Cardiac muscle cell (in vitro differentiated cells and primary cell): Measurements from ENCODE around the gene ZACN. TPM values are rescaled to one million over a fixed set of nuclear protein-coding genes. Genes with fewer than 3 reads are reported as not detected.
A peak's percentile ranks its signal among the peaks of the same experiment; 100 is the strongest.

ENCODE experiments used
- DNase-seq, 2 donors: peaks; one replicate each; pipeline versions ENCODE4 v3.0.0 to v3.0.0-alpha.2; 2010 to 2017; ENCODE audit warnings: low read depth in 1 of 2, low spot score in 1 of 2
- H3K27ac ChIP-seq: fragments of 200-600 bp; sonication (generic); 2 replicates; pipeline ENCODE4 v1.5.1; 2016
- H3K27me3 ChIP-seq: fragments of 200-600 bp; sonication (generic); 2 replicates; pipeline ENCODE4 v1.6.0; 2016; ENCODE audit warnings: control low read depth
- H3K36me3 ChIP-seq: fragments of 200-600 bp; sonication (generic); 2 replicates; pipeline ENCODE4 v1.5.1; 2016; ENCODE audit warnings: control low read depth
- H3K4me1 ChIP-seq: fragments of 200-600 bp; sonication (generic); 2 replicates; pipeline ENCODE4 v1.8.1; 2017; ENCODE audit warnings: low read depth, mild to moderate bottlenecking, mixed run types
- H3K4me3 ChIP-seq: fragments of 200-600 bp; sonication (generic); 2 replicates; pipeline ENCODE4 v1.5.1; 2016; ENCODE audit warnings: mild to moderate bottlenecking
- H3K9me3 ChIP-seq: fragments of 200-600 bp; sonication (generic); 2 replicates; pipeline ENCODE4 v1.5.1; 2017; ENCODE audit warnings: low read depth, mild to moderate bottlenecking, control low read depth
- polyA plus RNA-seq: library from polyadenylated mRNA; unstranded; fragments of >200 nt; fragmentation: Nextera tagmentation; extraction: Ambion mirVana; gene quantifications from 2 replicates; pipeline ENCODE4 v1.2.1, GENCODE V29; 2016
- total RNA-seq: library from RNA; depleted of rRNA; stranded (reverse); fragments of >200 nt; gene quantifications from 2 replicates; pipeline ENCODE4 v1.2.3, GENCODE V29; 2016
- TF ChIP-seq, protein P1 (sequence below): IDR thresholded peaks from 2 replicates; pipeline ENCODE4 v1.5.1; 2012; ENCODE audit warnings: low read depth, mild to moderate bottlenecking, low read length

The ZACN gene
- total and polyA plus RNA-seq, 2 experiments from 2014 or later: 33.8 TPM; not detected in 1

DNA sequence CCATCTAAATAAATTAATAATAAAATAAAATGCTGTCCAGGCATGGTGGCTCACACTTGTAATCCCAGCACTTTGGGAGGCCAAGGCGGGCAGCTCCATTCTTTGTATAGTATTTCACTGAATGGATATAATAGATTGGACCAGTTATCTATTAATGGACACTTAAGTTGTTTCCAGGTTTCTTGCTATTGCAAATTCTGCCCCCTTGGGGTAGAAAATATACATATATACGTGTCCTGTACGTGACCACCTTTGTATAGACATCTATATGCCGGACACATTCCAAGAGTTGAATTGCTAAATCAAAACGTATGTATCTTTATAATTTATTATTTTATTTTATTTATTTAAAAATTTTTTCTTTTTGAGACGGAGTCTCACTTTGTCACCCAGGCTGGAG is 28.5 kb downstream of the ZACN start:
- peak in 1 of 2 donors; percentile 23 for DNase-seq
- Histone ChIP-seq H3K27ac (no peak overlapping the region), H3K36me3 (no peaks in the 10 kb centered on the region), H3K4me3 (no peak overlapping the region), H3K27me3 (no peaks in the 10 kb centered on the region), H3K4me1 (peaks cover 3% of the 10 kb centered on the region), H3K9me3 (no peaks in the 10 kb centered on the region)
- TF ChIP-seq, protein P1, sequence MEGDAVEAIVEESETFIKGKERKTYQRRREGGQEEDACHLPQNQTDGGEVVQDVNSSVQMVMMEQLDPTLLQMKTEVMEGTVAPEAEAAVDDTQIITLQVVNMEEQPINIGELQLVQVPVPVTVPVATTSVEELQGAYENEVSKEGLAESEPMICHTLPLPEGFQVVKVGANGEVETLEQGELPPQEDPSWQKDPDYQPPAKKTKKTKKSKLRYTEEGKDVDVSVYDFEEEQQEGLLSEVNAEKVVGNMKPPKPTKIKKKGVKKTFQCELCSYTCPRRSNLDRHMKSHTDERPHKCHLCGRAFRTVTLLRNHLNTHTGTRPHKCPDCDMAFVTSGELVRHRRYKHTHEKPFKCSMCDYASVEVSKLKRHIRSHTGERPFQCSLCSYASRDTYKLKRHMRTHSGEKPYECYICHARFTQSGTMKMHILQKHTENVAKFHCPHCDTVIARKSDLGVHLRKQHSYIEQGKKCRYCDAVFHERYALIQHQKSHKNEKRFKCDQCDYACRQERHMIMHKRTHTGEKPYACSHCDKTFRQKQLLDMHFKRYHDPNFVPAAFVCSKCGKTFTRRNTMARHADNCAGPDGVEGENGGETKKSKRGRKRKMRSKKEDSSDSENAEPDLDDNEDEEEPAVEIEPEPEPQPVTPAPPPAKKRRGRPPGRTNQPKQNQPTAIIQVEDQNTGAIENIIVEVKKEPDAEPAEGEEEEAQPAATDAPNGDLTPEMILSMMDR: peak; percentile 16

DNA sequence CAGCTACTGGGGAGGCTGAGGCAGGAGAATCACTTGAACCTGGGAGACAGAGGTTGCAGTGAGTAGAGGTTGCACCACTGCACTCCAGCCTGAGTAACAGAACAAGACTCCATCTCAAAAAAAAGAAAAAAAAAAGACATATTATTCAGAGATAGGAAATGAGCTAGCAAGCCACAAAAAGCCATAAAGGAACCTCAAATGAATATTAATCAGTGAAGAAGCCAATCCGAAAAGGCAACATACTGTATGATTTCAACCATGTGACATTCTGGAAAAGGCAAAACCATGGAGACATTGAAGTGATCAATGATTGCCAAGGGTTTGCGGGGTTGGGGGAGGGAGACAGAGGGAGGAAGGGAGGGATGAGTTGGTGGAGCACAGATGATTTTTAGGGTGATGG is 33.0 kb downstream of the ZACN start:
- DNase-seq: no peak

DNA sequence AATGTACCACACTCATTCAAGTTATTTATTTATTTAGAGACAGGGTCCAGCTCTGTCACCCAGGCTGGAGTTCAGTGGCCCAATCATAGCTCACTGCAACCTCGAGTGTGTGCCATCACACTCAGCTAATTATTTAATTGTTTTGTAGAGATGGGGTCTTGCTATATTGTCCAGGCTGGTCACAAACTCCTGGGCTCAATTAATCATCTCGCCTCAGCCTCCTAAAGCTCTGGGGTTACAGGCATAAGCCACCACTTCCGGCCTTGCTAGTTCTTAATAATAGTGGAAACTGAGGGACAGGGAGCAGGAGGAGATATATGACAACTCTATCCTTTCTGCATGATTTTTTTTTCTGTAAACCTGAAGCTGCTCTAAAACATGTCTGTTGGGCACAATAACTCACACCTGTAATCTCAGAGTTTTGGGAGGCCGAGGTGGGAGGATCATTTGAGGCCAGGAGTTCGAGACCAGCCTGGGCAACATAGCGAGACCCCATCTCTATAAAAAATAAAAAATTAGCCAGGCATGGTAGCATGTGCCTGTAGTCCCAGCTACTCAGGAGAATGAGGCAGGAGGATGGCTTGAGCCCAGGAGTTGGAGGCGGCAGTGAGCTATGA is 36.3 kb downstream of the ZACN start:
- Histone ChIP-seq H3K27ac (no peak overlapping the region), H3K27me3 (no peaks in the 10 kb centered on the region), H3K9me3 (no peaks in the 10 kb centered on the region), H3K4me1 (no peaks in the 10 kb centered on the region), H3K36me3 (no peaks in the 10 kb centered on the region), H3K4me3 (no peak overlapping the region)
- DNase-seq: no peak
- TF ChIP-seq, protein P1: no peak

More for the DNA sequence above, 33.0 kb downstream of the ZACN start:
- H3K4me3 ChIP-seq: no peak overlapping the region
- no peaks in the 10 kb centered on the region for H3K27me3 ChIP-seq
- H3K36me3 ChIP-seq: no peaks in the 10 kb centered on the region
- TF ChIP-seq, protein P1: no peak
- H3K9me3 ChIP-seq: no peaks in the 10 kb centered on the region
- H3K4me1 ChIP-seq: no peaks in the 10 kb centered on the region
- no peak overlapping the region for H3K27ac ChIP-seq

DNA sequence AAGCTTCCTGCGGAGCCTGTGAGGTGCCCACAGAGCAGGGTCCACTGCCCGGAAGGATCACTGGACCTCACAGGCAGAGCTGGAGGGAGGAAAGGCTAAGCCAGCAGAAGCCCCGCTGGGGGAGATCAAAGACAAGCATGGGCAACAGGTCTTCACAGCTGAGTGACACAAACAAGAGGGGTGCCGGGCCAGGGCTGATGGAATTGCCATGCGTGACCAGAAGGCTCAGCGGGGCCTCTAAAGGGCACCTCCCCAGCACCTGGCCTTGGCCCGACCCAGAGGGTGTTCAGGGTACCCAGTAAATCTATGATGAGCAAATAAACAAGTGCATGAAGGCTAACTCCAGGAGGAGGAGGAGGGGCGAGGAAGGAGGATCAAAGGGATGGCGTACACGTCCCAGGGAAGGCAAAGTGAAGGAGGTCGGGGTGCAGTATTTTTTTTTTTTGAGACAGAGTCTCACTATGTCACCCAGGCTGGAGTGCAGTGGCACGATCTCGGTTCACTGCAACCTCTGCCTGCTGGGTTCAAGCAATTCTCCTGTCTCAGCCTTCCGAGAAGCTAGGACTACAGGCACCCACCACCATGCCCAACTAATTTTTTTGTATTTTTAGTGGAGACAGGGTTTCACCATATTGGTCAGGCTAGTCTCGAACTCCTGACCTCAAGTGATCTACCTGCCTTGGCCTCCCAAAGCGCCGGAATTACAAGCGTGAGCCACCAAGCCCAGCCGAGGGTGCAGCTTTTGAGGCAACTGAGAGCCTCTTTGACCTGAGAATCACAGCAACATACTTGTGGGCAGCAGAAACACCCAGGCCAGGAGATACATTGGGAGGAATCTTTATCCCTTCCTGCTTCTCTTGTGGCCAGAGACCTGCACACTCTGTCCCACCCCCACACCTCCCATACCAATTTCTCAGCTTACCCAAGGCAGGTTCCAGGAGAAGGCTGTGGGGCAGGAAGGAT is 40.7 kb downstream of the ZACN start:
- Histone ChIP-seq H3K9me3 (no peaks in the 10 kb centered on the region), H3K36me3 (no peaks in the 10 kb centered on the region)

DNA sequence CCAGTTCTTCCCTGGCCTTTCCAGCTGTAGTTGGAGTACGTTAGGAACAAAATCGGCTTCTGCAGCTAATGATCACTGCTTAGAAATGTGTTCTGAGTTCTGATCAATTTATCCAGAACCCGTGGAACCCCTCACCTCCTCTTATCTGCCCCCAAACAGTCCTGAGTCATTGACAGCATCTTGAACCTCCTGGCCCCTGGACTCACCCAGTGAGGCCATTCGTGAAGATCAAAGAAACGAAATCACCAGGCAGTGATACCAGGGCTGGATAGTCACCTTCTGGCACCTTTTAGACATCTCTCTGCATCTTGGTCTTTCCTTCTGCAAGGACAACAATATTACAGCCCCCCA is 41.7 kb downstream of the ZACN start:
- H3K4me3 ChIP-seq: no peak overlapping the region

More for the DNA sequence above, 40.7 kb downstream of the ZACN start:
- no peak for DNase-seq
- H3K4me1 ChIP-seq: no peaks in the 10 kb centered on the region
- no peak overlapping the region for H3K27ac ChIP-seq
- no peaks in the 10 kb centered on the region for H3K27me3 ChIP-seq
- H3K4me3 ChIP-seq: no peak overlapping the region
- TF ChIP-seq, protein P1: no peak

More for the DNA sequence above, 41.7 kb downstream of the ZACN start:
- Histone ChIP-seq H3K4me1 (no peaks in the 10 kb centered on the region), H3K27me3 (no peaks in the 10 kb centered on the region), H3K36me3 (no peaks in the 10 kb centered on the region), H3K27ac (no peak overlapping the region), H3K9me3 (no peaks in the 10 kb centered on the region)
- no peak for DNase-seq
- TF ChIP-seq, protein P1: no peak
